MM.1S (cell line): ENCODE results near the gene MAP2K6.

Experiments
- DNase-seq: peaks from one replicate; pipeline ENCODE4 v3.0.0-alpha.2; 2015
- H2AFZ ChIP-seq: fragments of 300-600 bp; sonication (generic); 2 replicates; pipeline ENCODE4 v1.6.0; 2016; ENCODE audit warnings: antibody characterized with exemption, low read length
- H3F3A ChIP-seq: fragments of 300-600 bp; sonication (generic); 2 replicates; pipeline ENCODE4 v1.6.1; 2016; ENCODE audit warnings: mild to moderate bottlenecking, antibody characterized with exemption, low read length, moderate library complexity, mixed read lengths; ENCODE audit not compliant: insufficient read depth
- H3K27ac ChIP-seq: fragments of 300-600 bp; sonication (generic); 2 replicates; pipeline ENCODE4 v1.5.1; 2016; ENCODE audit warnings: mild to moderate bottlenecking, low read length
- H3K27me3 ChIP-seq: fragments of 300-600 bp; sonication (generic); replicated peaks from 2 replicates; pipeline ENCODE4 v1.6.0; 2016; ENCODE audit warnings: low read length; ENCODE audit not compliant: insufficient read depth
- H3K36me3 ChIP-seq: fragments of 300-600 bp; sonication (generic); replicated peaks from 2 replicates; pipeline ENCODE4 v1.6.1; 2016; ENCODE audit warnings: mild to moderate bottlenecking, low read length, mixed read lengths; ENCODE audit not compliant: insufficient read depth
- H3K4me1 ChIP-seq: fragments of 300-600 bp; sonication (generic); 2 replicates; pipeline ENCODE4 v1.6.1; 2016; ENCODE audit warnings: low read length, mixed read lengths
- H3K4me2 ChIP-seq: fragments of 300-600 bp; sonication (generic); 2 replicates; pipeline ENCODE4 v1.6.0; 2016; ENCODE audit warnings: low read depth, low read length
- H3K4me3 ChIP-seq: fragments of 300-600 bp; sonication (generic); 2 replicates; pipeline ENCODE4 v1.5.1; 2016; ENCODE audit warnings: low read length, mixed read lengths
- H3K79me2 ChIP-seq: fragments of 300-600 bp; sonication (generic); 2 replicates; pipeline ENCODE4 v1.6.1; 2016; ENCODE audit warnings: mixed run types, low read length, mixed read lengths
- H3K9ac ChIP-seq: fragments of 300-600 bp; sonication (generic); 2 replicates; pipeline ENCODE4 v1.6.1; 2016; ENCODE audit warnings: low read length, mixed read lengths
- H3K9me2 ChIP-seq: fragments of 300-600 bp; sonication (generic); replicated peaks from 2 replicates; pipeline ENCODE4 v1.6.1; 2016; ENCODE audit warnings: mild to moderate bottlenecking, low read length, mixed read lengths; ENCODE audit not compliant: insufficient read depth
- H3K9me3 ChIP-seq: fragments of 300-600 bp; sonication (generic); replicated peaks from 2 replicates; pipeline ENCODE4 v1.6.1; 2016; ENCODE audit warnings: mild to moderate bottlenecking, low read length, mixed read lengths; ENCODE audit not compliant: insufficient read depth
- H4K20me1 ChIP-seq: fragments of 300-600 bp; sonication (generic); 2 replicates; pipeline ENCODE4 v1.6.1; 2016; ENCODE audit warnings: mild to moderate bottlenecking, low read length, moderate library complexity, mixed read lengths; ENCODE audit not compliant: insufficient read depth
- EZH2 ChIP-seq: fragments of 300-600 bp; sonication (generic); optimal IDR thresholded peaks from 2 replicates; pipeline ENCODE3; 2017; ENCODE audit warnings: low read depth, mild to moderate bottlenecking, antibody characterized with exemption, low read length, mixed read lengths
- EZH2phosphoT487 ChIP-seq: fragments of 300-600 bp; sonication (generic); IDR thresholded peaks from 2 replicates; pipeline ENCODE4 v1.6.1; 2018; ENCODE audit warnings: antibody characterized with exemption, low read length
- TF ChIP-seq, protein P1 (sequence below): fragments of 300-600 bp; sonication (generic); IDR thresholded peaks from 2 replicates; pipeline ENCODE4 v1.5.1; 2016; ENCODE audit warnings: antibody characterized with exemption, low read length, mixed read lengths

Gene MAP2K6

DNA sequence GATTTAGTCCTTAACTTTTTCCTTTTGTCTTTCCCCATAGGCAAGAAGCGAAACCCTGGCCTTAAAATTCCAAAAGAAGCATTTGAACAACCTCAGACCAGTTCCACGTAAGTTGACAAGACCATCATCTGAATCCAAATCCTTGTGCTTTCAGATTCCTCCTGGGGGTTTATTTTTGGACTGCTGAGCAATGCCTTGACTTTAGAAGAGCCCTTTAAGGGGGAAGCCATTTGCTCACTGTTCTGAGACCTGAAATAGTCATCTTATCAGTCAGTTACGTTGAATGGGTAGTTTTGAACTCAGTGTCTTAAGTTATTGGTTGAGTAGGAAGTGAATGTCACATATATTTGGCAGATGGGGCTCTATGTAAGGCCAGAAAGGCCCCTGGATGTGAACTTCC lies 91.2 kb downstream of the MAP2K6 start:
- no peak overlapping the region for H3K9ac ChIP-seq
- H3K9me3 ChIP-seq = no peaks in the 10 kb centered on the region
- no peak overlapping the region for H3K4me2 ChIP-seq
- no peaks in the 10 kb centered on the region for H3K79me2 ChIP-seq
- no peaks in the 10 kb centered on the region for H3K9me2 ChIP-seq
- H3K27ac ChIP-seq = no peak overlapping the region
- H3K27me3 ChIP-seq = no peaks in the 10 kb centered on the region
- no peak overlapping the region for H3K4me3 ChIP-seq
- no peaks in the 10 kb centered on the region for H3F3A ChIP-seq
- no peaks in the 10 kb centered on the region for H4K20me1 ChIP-seq
- no peaks in the 10 kb centered on the region for H3K36me3 ChIP-seq
- H2AFZ ChIP-seq = no peak overlapping the region
- no peak for DNase-seq
- no peaks in the 10 kb centered on the region for H3K4me1 ChIP-seq
- TF ChIP-seq, protein P1, sequence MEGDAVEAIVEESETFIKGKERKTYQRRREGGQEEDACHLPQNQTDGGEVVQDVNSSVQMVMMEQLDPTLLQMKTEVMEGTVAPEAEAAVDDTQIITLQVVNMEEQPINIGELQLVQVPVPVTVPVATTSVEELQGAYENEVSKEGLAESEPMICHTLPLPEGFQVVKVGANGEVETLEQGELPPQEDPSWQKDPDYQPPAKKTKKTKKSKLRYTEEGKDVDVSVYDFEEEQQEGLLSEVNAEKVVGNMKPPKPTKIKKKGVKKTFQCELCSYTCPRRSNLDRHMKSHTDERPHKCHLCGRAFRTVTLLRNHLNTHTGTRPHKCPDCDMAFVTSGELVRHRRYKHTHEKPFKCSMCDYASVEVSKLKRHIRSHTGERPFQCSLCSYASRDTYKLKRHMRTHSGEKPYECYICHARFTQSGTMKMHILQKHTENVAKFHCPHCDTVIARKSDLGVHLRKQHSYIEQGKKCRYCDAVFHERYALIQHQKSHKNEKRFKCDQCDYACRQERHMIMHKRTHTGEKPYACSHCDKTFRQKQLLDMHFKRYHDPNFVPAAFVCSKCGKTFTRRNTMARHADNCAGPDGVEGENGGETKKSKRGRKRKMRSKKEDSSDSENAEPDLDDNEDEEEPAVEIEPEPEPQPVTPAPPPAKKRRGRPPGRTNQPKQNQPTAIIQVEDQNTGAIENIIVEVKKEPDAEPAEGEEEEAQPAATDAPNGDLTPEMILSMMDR = no peak
- TF ChIP-seq EZH2phosphoT487 = no peak
- no peak for TF ChIP-seq EZH2

DNA sequence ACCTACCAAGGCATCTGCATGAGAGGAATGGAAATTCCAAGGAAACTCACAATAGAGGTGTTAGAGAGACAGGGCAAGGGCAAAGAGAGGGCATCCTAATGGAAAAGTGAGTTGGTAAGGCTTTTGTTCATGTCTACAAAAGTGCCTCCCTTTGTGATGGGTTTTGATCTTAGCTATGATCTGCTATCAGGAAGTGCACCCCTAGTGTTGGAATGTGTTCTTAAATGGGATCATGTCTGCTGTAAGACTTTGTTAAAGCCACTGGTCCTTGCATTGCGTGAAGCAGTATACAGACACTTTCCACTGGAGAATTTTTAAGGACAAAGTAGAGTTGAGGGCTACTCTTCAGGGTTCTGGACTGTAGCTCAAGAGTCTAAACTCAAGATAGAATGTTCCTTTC lies 92.0 kb downstream of the MAP2K6 start:
- Histone ChIP-seq H3K4me3 (no peak overlapping the region), H3K4me2 (no peak overlapping the region), H2AFZ (no peak overlapping the region), H3F3A (no peaks in the 10 kb centered on the region), H3K9me3 (no peaks in the 10 kb centered on the region), H3K27me3 (no peaks in the 10 kb centered on the region), H3K9ac (no peak overlapping the region), H3K4me1 (no peaks in the 10 kb centered on the region), H3K36me3 (no peaks in the 10 kb centered on the region), H3K9me2 (no peaks in the 10 kb centered on the region), H3K79me2 (no peaks in the 10 kb centered on the region), H4K20me1 (no peaks in the 10 kb centered on the region), H3K27ac (no peak overlapping the region)
- no peak for DNase-seq
- TF ChIP-seq, protein P1 = peak; percentile 20; the same call in 1 of the 2 replicates
- no peak for TF ChIP-seq EZH2

DNA sequence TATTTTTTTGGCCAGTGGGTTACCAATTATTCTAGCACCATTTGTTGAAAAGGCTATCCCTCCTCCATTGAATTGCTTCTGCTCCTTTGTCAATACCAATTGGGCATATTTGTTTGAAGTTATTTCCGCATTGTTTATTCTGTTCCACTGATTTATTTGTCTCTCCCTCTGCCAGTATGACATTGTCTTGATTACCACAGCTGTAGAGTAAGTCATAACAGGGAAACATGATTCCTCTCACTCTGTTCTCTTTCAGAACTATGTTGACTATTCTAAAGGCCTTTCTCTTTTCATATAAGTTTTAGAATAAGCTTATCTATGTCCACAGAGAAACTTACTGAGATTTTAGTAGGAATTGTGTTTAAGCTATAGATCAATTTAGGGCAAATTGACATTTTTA lies 94.3 kb downstream of the MAP2K6 start:
- no peaks in the 10 kb centered on the region for H3K4me1 ChIP-seq
- no peak overlapping the region for H3K9ac ChIP-seq
- no peaks in the 10 kb centered on the region for H3K9me2 ChIP-seq
- no peak for TF ChIP-seq EZH2phosphoT487
- TF ChIP-seq EZH2 = no peak
- TF ChIP-seq, protein P1 = no peak
- no peaks in the 10 kb centered on the region for H3F3A ChIP-seq
- no peak for DNase-seq
- no peaks in the 10 kb centered on the region for H3K27me3 ChIP-seq
- no peaks in the 10 kb centered on the region for H3K36me3 ChIP-seq
- no peak overlapping the region for H3K4me3 ChIP-seq
- no peak overlapping the region for H2AFZ ChIP-seq
- H4K20me1 ChIP-seq = no peaks in the 10 kb centered on the region
- H3K4me2 ChIP-seq = no peak overlapping the region
- H3K79me2 ChIP-seq = no peaks in the 10 kb centered on the region
- H3K9me3 ChIP-seq = no peaks in the 10 kb centered on the region
- H3K27ac ChIP-seq = no peak overlapping the region

- H3K4me2 ChIP-seq = no peak overlapping the region
- no peak overlapping the region for H2AFZ ChIP-seq
- DNase-seq = no peak
- no peaks in the 10 kb centered on the region for H3F3A ChIP-seq
- H3K4me1 ChIP-seq = peaks cover 1% of the 10 kb centered on the region
- H3K36me3 ChIP-seq = no peaks in the 10 kb centered on the region
- no peaks in the 10 kb centered on the region for H4K20me1 ChIP-seq
- no peaks in the 10 kb centered on the region for H3K27me3 ChIP-seq
- no peaks in the 10 kb centered on the region for H3K9me2 ChIP-seq
- no peaks in the 10 kb centered on the region for H3K9me3 ChIP-seq
- no peak overlapping the region for H3K4me3 ChIP-seq
- H3K79me2 ChIP-seq = no peaks in the 10 kb centered on the region
- TF ChIP-seq, protein P1 = no peak
- TF ChIP-seq EZH2phosphoT487 (no peak), EZH2 (no peak)
- H3K9ac ChIP-seq = no peak overlapping the region
- H3K27ac ChIP-seq = no peak overlapping the region
Measured at GRCh38 chr17:69511250-69511649, 96.8 kb downstream of the MAP2K6 start.
